K562 (cell line): ENCODE results near the gene ZNF487. TPM values are rescaled to one million over a fixed set of nuclear protein-coding genes. Genes with fewer than 3 reads are reported as not detected.

Experiments
- ETS1 ChIP-seq: conservative IDR thresholded peaks from 2 replicates; pipeline ENCODE4 v1.6.1; 2011; ENCODE audit warnings: low read depth, mild to moderate bottlenecking, low read length; ENCODE audit not compliant: control insufficient read depth
- FOS ChIP-seq: IDR thresholded peaks from 3 replicates; pipeline ENCODE4 v1.6.1; 2011; ENCODE audit not compliant: insufficient read length; ENCODE audit errors: extremely low read depth
- GTF2F1 ChIP-seq: IDR thresholded peaks from 2 replicates; pipeline ENCODE4 v1.6.1; 2011; ENCODE audit warnings: low read depth, low read length, improper control_type of control experiment
- KLF10 ChIP-seq: fragments of 250-450 bp; sonication (Bioruptor Pico); IDR thresholded peaks from 2 replicates; pipeline ENCODE4 v1.6.1; 2021; ENCODE audit warnings: matching md5 sums
- KLF13 ChIP-seq: fragments of 450-650 bp; IDR thresholded peaks from 2 replicates; pipeline ENCODE4 v1.6.1; 2016; ENCODE audit warnings: missing genetic modification characterization, low read depth, mild to moderate bottlenecking, missing compliant biosample characterization, moderate library complexity, borderline replicate concordance
- KLF6 ChIP-seq: fragments of 250-450 bp; sonication (Bioruptor Pico); IDR thresholded peaks from 2 replicates; pipeline ENCODE4 v1.4.0; 2020; ENCODE audit warnings: mild to moderate bottlenecking, moderate library complexity, borderline replicate concordance
- PHF21A ChIP-seq: fragments of 450-650 bp; IDR thresholded peaks from 2 replicates; pipeline ENCODE4 v1.6.1; 2017; ENCODE audit warnings: low read depth, borderline replicate concordance
- RREB1 ChIP-seq: fragments of 250-450 bp; sonication (Bioruptor Pico); IDR thresholded peaks from 2 replicates; pipeline ENCODE4 v1.4.0; 2020
- SMAD2 ChIP-seq: fragments of 150-350 bp; IDR thresholded peaks from 2 replicates; pipeline ENCODE4 v1.6.1; 2014; ENCODE audit warnings: low read depth, mild to moderate bottlenecking, low read length
- SRF ChIP-seq, 2 experiments: fragments of 250-450, 450-650 bp in 1 of 2; sonication (Bioruptor Pico) in 1 of 2; sonication (generic) in 1 of 2; formaldehyde crosslinking; IDR thresholded peaks; 2 replicates each; pipeline versions ENCODE4 v1.5.0 to v1.5.1; 2020 to 2022; ENCODE audit warnings: mild to moderate bottlenecking in 1 of 2, missing genetic modification reagents in 1 of 2
- STAG1 ChIP-seq: sonication (generic); formaldehyde crosslinking; IDR thresholded peaks from 2 replicates; pipeline ENCODE4 v1.5.0; 2020; ENCODE audit warnings: missing genetic modification reagents, borderline replicate concordance
- STAT6 ChIP-seq: sonication (generic); formaldehyde crosslinking; IDR thresholded peaks from 2 replicates; pipeline ENCODE4 v1.8.1; 2023; ENCODE audit warnings: mild to moderate bottlenecking, missing genetic modification reagents
- TAF7 ChIP-seq: fragments of 450-650 bp; IDR thresholded peaks from 2 replicates; pipeline ENCODE4 v1.6.1; 2016; ENCODE audit warnings: missing genetic modification characterization, missing compliant biosample characterization
- TARDBP ChIP-seq: fragments of 450-650 bp; IDR thresholded peaks from 2 replicates; pipeline ENCODE4 v1.6.1; 2016
- ZBED1 ChIP-seq: IDR thresholded peaks from 2 replicates; pipeline ENCODE4 v1.6.1; 2014
- ZNF23 ChIP-seq: fragments of 250-450 bp; sonication (Bioruptor Pico); IDR thresholded peaks from 2 replicates; pipeline ENCODE4 v1.4.0; 2020; ENCODE audit warnings: mild to moderate bottlenecking
- ZNF507 ChIP-seq: conservative IDR thresholded peaks from 2 replicates; pipeline ENCODE4 v1.6.1; 2017; ENCODE audit warnings: missing genetic modification characterization, missing compliant biosample characterization
- ZNF766 ChIP-seq: fragments of 200-800 bp; sonication (Bioruptor generic); conservative IDR thresholded peaks from 2 replicates; pipeline ENCODE4 v1.6.1; 2016; ENCODE audit warnings: missing genetic modification characterization, missing compliant biosample characterization
- polyA plus RNA-seq, 8 experiments: library from polyadenylated mRNA; depleted of rRNA in 4 of 8; stranded (reverse) in 5 of 8; unstranded in 3 of 8; fragments of >200 nt; fragmentation: Nextera tagmentation in 2 of 8; fragmentation: Illumina TruSeq in 1 of 8; extraction: Ambion mirVana in 2 of 8; extraction: Trizol in 1 of 8; gene quantifications; 2 replicates each; pipeline versions ENCODE4 v1.2.1 to v1.2.3, GENCODE V29; 2011 to 2014; ENCODE audit warnings: inconsistent platforms in 1 of 8, missing spikeins in 1 of 8
- total RNA-seq, 7 experiments: library from RNA; depleted of rRNA in 6 of 7; stranded (reverse); fragments of >200 nt in 6 of 7; fragmentation: Illumina TruSeq in 2 of 7; extraction: Trizol in 2 of 7; gene quantifications; 2 replicates each; pipeline versions ENCODE4 v1.2.1 to v1.2.3, GENCODE V29; 2011 to 2021; ENCODE audit warnings: low replicate concordance in 1 of 7

ZNF487 gene
- total and polyA plus RNA-seq, 9 of the 15 experiments (the other 6 are each of a cell fraction or from before 2014, with no cell fraction given), result 1.9 to 6.5 (median 4.2) TPM

DNA sequence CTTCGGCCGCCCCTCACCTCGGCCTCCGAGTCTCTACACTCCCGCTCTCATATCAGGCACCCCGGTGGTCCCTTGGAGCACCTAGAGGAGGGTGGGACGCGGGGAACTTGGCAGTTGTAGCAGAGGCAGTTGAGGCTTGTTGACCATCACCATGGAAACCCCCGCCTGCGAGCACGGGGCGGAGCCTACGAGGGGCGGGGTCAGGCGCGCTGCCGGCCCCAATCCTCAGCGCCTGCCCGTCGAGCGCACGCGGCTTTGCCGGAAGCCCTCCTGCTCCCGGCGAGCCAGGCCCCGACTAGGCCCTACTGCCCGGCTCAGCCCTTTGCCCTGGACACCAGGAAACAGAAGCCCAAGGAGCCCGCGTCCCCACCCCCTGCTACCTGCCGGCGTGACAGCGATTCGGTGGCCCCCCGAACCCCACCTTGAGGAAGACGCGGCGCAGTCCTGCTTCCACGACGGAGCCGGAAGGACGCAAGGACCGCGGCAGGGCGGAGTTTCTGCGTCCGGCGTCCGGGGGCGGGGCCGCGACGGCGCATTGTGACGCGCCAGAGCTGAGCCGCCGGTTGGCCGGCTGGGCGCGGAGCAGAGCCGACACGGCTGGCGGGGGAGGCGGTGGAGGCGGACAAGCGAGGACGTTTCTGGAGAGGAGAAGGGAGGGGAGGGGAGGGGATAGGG lies 28.1 kb upstream of the ZNF487 start, which contains the start of gene HNRNPF (continued):
- TF ChIP-seq STAT6 (CRISPR knock-in tag) (peak; percentile 81; the same call in 1 of the 2 replicates), SMAD2 (no peak), ZBED1 (0 out of 2 replicates have a peak, but pooled peaks have one; percentile 24), ETS1 (peak; percentile 60; the same call in 1 of the 2 replicates), ZNF23 (CRISPR knock-in tag) (no peak), ZNF766 (CRISPR knock-in tag) (peak; percentile 71; the same call in 1 of the 2 replicates), KLF13 (tag) (peak; percentile 65; the same call in 1 of the 2 replicates), SRF (CRISPR knock-in tag; IDR thresholded peaks at IDR 0.05) (peak; percentile 10 to 80; a peak in 2 of 4 replicates), RREB1 (peak; percentile 71; the same call in 1 of the 2 replicates), ZNF507 (tag) (no peak), PHF21A (no peak), KLF10 (no peak), TAF7 (tag) (peak; percentile 82), TARDBP (no peak), FOS (no peak), GTF2F1 (peak; percentile 77), KLF6 (CRISPR knock-in tag) (peak; percentile 85; the same call in 1 of the 2 replicates), STAG1 (CRISPR knock-in tag) (peak; percentile 63; the same call in 1 of the 2 replicates)
